OCI-LY7 (cell line): Measurements from ENCODE around the gene SEMA5A.

ENCODE experiments used
- CTCF ChIP-seq: fragments of 200-600 bp; sonication (generic); conservative IDR thresholded peaks from 2 replicates; pipeline ENCODE4 v1.5.1; 2014; ENCODE audit warnings: mild to moderate bottlenecking, antibody characterized with exemption, low read length, moderate library complexity, mixed read lengths
- EZH2phosphoT487 ChIP-seq: fragments of 200-600 bp; sonication (generic); IDR thresholded peaks from 2 replicates; pipeline ENCODE4 v1.6.1; 2018; ENCODE audit warnings: low read depth, borderline replicate concordance, mild to moderate bottlenecking, mixed run types, antibody characterized with exemption, low read length, moderate library complexity, mixed read lengths

- TF ChIP-seq CTCF (no peak), EZH2phosphoT487 (no peak)
Measured at GRCh38 chr5:9244417-9244816, 301.5 kb downstream of the SEMA5A start.
